Esophagus squamous epithelium (tissue), 5 donors: ENCODE results near the gene ISG20. TPM values are rescaled to one million over a fixed set of nuclear protein-coding genes. Genes with fewer than 3 reads are reported as not detected.

Experiments used
- DNase-seq: peaks from one replicate; lab custom pipeline; 2025; lab: John Stamatoyannopoulos, UW
- H3K27ac ChIP-seq, 4 donors: fragments of 200-600 bp; sonication (generic); one replicate each; pipeline ENCODE4 v1.5.1; 2016 to 2019; ENCODE audit warnings: mild to moderate bottlenecking in 1 of 4
- H3K27me3 ChIP-seq, 4 donors: fragments of 200-600 bp; sonication (generic); 1 replicate in 3 of 4; 2 replicates in 1 of 4; pipeline versions ENCODE4 v1.5.1 to v1.6.0; 2017 to 2021; ENCODE audit warnings: antibody characterized with exemption in 1 of 4
- H3K36me3 ChIP-seq, 3 donors: fragments of 200-600 bp; sonication (generic); one replicate each; pipeline ENCODE4 v1.5.1; 2016 to 2019
- H3K4me1 ChIP-seq, 3 donors: fragments of 200-600 bp; sonication (generic); one replicate each; pipeline ENCODE4 v1.5.1; 2017 to 2019
- H3K4me3 ChIP-seq, 4 donors: fragments of 200-600 bp; sonication (generic); 1 replicate in 3 of 4; 2 replicates in 1 of 4; pipeline ENCODE4 v1.5.1; 2016 to 2019; ENCODE audit warnings: mild to moderate bottlenecking in 2 of 4, moderate library complexity in 1 of 4
- H3K9me3 ChIP-seq, 3 donors: fragments of 200-600 bp; sonication (generic); one replicate each; pipeline ENCODE4 v1.5.1; 2016 to 2019
- CTCF ChIP-seq, 6 experiments: fragments of 450-650 bp in 4 of 6; fragments of 200-600 bp in 2 of 6; sonication (generic) in 2 of 6; IDR thresholded peaks; one replicate each; pipeline ENCODE4 v1.5.1; 2016 to 2019; ENCODE audit warnings: antibody characterized with exemption in 6 of 6, mild to moderate bottlenecking in 4 of 6, moderate library complexity in 4 of 6
- POLR2A ChIP-seq, 4 donors: fragments of 450-650 bp; IDR thresholded peaks; one replicate each; pipeline ENCODE4 v1.6.1; 2017; ENCODE audit warnings: antibody characterized with exemption in 4 of 4, mild to moderate bottlenecking in 4 of 4, moderate library complexity in 3 of 4
- WGBS, 2 donors: methylation state at CpG; one replicate each; pipeline ENCODE4 v1.1.5; 2018; 5-methylcytosine and 5-hydroxymethylcytosine counted together
- intact Hi-C: fragments of 100-400 bp; cut with DNase I; formaldehyde crosslinking; loops from one replicate; pipeline ENCODE4 v1.15.0; 2022
- total RNA-seq, 4 donors: library from RNA; depleted of rRNA; stranded (reverse); fragments of >200 nt; gene quantifications; one replicate each; pipeline ENCODE4 v1.1.0, GENCODE V29; 2016
- donor health status: DM: yes; HTN: yes; CAD: no.

The ISG20 gene
- total RNA-seq, 4 donors from 2014 or later, result 14.0 to 24.1 (median 19.7) TPM

GRCh38 chr15:88652456-88653199, 13.8 kb downstream of the ISG20 start:
- Histone ChIP-seq H3K36me3 (no peaks in the 10 kb centered on the region), H3K9me3 (no peaks in the 10 kb centered on the region), H3K27ac (peak overlapping the region in 1 of 4 donors; percentile 14), H3K4me3 (no peak overlapping the region), H3K4me1 (peaks cover 4 to 58% (median 26%) of the 10 kb centered on the region in 3 donors), H3K27me3 (peaks cover 0 to 5% (median 0%) of the 10 kb centered on the region in 4 donors)
- 68 to 69% methylated on average over 3 to 6 of the region's 8 CpGs for WGBS, 2 donors
- TF ChIP-seq POLR2A (IDR thresholded peaks at IDR 0.05) (no peak), CTCF (IDR thresholded peaks at IDR 0.05) (no peak)
- no peak for DNase-seq
- intact Hi-C loops, result loop anchor here (10.0 kb wide), 1 partner anchor 182 kb away; no protein-coding TSS in a partner anchor

- intact Hi-C loops, result loop anchor here (10.0 kb wide), 1 partner anchor 181 kb away; no protein-coding TSS in a partner anchor
- WGBS, 2 donors, result 67 to 74% methylated on average over 8 to 10 of the region's 13 CpGs
- peaks cover 0 to 54% (median 18%) of the 10 kb centered on the region in 3 donors for H3K4me1 ChIP-seq
- H3K4me3 ChIP-seq, result no peak overlapping the region
- peaks cover 0 to 9% (median 0%) of the 10 kb centered on the region in 4 donors for H3K27me3 ChIP-seq
- no peaks in the 10 kb centered on the region for H3K9me3 ChIP-seq
- no peak for TF ChIP-seq CTCF (IDR thresholded peaks at IDR 0.05)
- no peak for TF ChIP-seq POLR2A (IDR thresholded peaks at IDR 0.05)
- peak overlapping the region in 1 of 4 donors; percentile 14 for H3K27ac ChIP-seq
- H3K36me3 ChIP-seq, result no peaks in the 10 kb centered on the region
- no peak for DNase-seq
Observed at GRCh38 chr15:88653200-88654064, 14.6 kb downstream of the ISG20 start.

- 88 to 90% methylated on average over 18 of the region's 18 CpGs for WGBS, 2 donors
- no peak for TF ChIP-seq CTCF (IDR thresholded peaks at IDR 0.05)
- TF ChIP-seq POLR2A (IDR thresholded peaks at IDR 0.05), result no peak
- no peaks in the 10 kb centered on the region for H3K9me3 ChIP-seq
- H3K4me1 ChIP-seq, result peaks cover 7 to 54% (median 11%) of the 10 kb centered on the region in 3 donors
- no peak overlapping the region for H3K27ac ChIP-seq
- peaks cover 0 to 9% (median 0%) of the 10 kb centered on the region in 4 donors for H3K27me3 ChIP-seq
- intact Hi-C loops, result loop anchor here (10.0 kb wide), 1 partner anchor 180 kb away; no protein-coding TSS in a partner anchor
- no peaks in the 10 kb centered on the region for H3K36me3 ChIP-seq
- no peak for DNase-seq
- H3K4me3 ChIP-seq, result no peak overlapping the region
Observed at GRCh38 chr15:88654430-88655102, 15.8 kb downstream of the ISG20 start.

- Histone ChIP-seq H3K9me3 (no peaks in the 10 kb centered on the region), H3K4me1 (peaks cover 7 to 54% (median 11%) of the 10 kb centered on the region in 3 donors), H3K27me3 (peaks cover 0 to 9% (median 0%) of the 10 kb centered on the region in 4 donors), H3K4me3 (no peak overlapping the region), H3K27ac (no peak overlapping the region), H3K36me3 (no peaks in the 10 kb centered on the region)
- no peak for TF ChIP-seq CTCF (IDR thresholded peaks at IDR 0.05)
- TF ChIP-seq POLR2A (IDR thresholded peaks at IDR 0.05), result no peak
- intact Hi-C loops, result loop anchor here (10.0 kb wide), 1 partner anchor 180 kb away; no protein-coding TSS in a partner anchor
- no peak for DNase-seq
- WGBS, 2 donors, result 83 to 90% methylated on average over 9 to 11 of the region's 14 CpGs
Observed at GRCh38 chr15:88655103-88655553, 16.3 kb downstream of the ISG20 start.
